SK-N-SH (cell line): Measurements from ENCODE around the gene ZHX3.

Source experiments
- CTCF ChIP-seq: fragments of 200-600 bp; sonication (generic); IDR thresholded peaks from 2 replicates; pipeline ENCODE4 v1.6.1; 2017; ENCODE audit warnings: antibody characterized with exemption, mild to moderate bottlenecking, moderate library complexity
- POLR2AphosphoS5 ChIP-seq: IDR thresholded peaks from 2 replicates; pipeline ENCODE4 v1.6.1; 2012; ENCODE audit warnings: low read depth, low read length
- REST ChIP-seq: IDR thresholded peaks from 2 replicates; pipeline ENCODE4 v1.6.1; 2012; ENCODE audit warnings: mild to moderate bottlenecking, low read depth, low read length, moderate library complexity

GRCh38 chr20:41242352-41242751 is 75.2 kb downstream of the ZHX3 start:
- TF ChIP-seq CTCF: no peak
- TF ChIP-seq REST: no peak
- no peak for TF ChIP-seq POLR2AphosphoS5
